Measurements from ENCODE around the gene KBTBD12. TPM values are rescaled to one million over a fixed set of nuclear protein-coding genes. Genes with fewer than 3 reads are reported as not detected.
"Not testable (repeated sequence)": the region's sequence is repeated elsewhere in the genome, so short reads cannot be mapped to it uniquely, and the experiment has no call there.

The KBTBD12 gene
- total RNA-seq, result not detected

- Mint-ChIP-seq H3K4me1 (peaks cover 2% of the 10 kb centered on the region), H3K9me3 (peaks cover 5% of the 10 kb centered on the region), H3K36me3 (ENCODE audit: low read depth) (no peaks in the 10 kb centered on the region), H3K4me3 (no peak within 1 kb of the TSS), H3K27ac (no peak within 1 kb of the TSS), H3K27me3 (peaks cover 48% of the 10 kb centered on the region)
- no peak for DNase-seq
- POLR2A ChIA-PET, result no interaction called here
- CTCF ChIA-PET, result interaction anchor here (1.3 kb wide), 1 partner anchor 340 kb away, joined by 3 read pairs; no protein-coding TSS in a partner anchor
Observed at GRCh38 chr3:127915115-127915936, at the start of gene KBTBD12. KBTBD12 (plus strand) TSS chr3:127915232; CDS start chr3:127923062, 7,830 bp downstream.

- Mint-ChIP-seq H3K4me1 (peaks cover 10% of the 10 kb centered on the region), H3K9me3 (no peaks in the 10 kb centered on the region), H3K36me3 (ENCODE audit: low read depth) (no peaks in the 10 kb centered on the region), H3K4me3 (no peak overlapping the region), H3K27me3 (peaks cover 25% of the 10 kb centered on the region), H3K27ac (no peak overlapping the region)
- DNase-seq, result no peak
- ChIA-PET POLR2A (no interaction called here), CTCF (no interaction called here)
Observed at GRCh38 chr3:127865941-127866340, 49.1 kb upstream of the KBTBD12 start.

- Mint-ChIP-seq H3K4me3 (no peak overlapping the region), H3K9me3 (no peaks in the 10 kb centered on the region), H3K27me3 (peaks cover 26% of the 10 kb centered on the region), H3K27ac (no peak overlapping the region), H3K4me1 (peaks cover 10% of the 10 kb centered on the region), H3K36me3 (ENCODE audit: low read depth) (no peaks in the 10 kb centered on the region)
- ChIA-PET POLR2A (no interaction called here), CTCF (no interaction called here)
- DNase-seq, result no peak
Observed at GRCh38 chr3:127867412-127867811, 47.6 kb upstream of the KBTBD12 start.

- H3K4me3 Mint-ChIP-seq, result no peak overlapping the region
- peaks cover 10% of the 10 kb centered on the region for H3K4me1 Mint-ChIP-seq
- H3K9me3 Mint-ChIP-seq, result no peaks in the 10 kb centered on the region
- CTCF ChIA-PET, result no interaction called here
- no peaks in the 10 kb centered on the region for H3K36me3 Mint-ChIP-seq (ENCODE audit: low read depth)
- DNase-seq, result no peak
- peaks cover 26% of the 10 kb centered on the region for H3K27me3 Mint-ChIP-seq
- H3K27ac Mint-ChIP-seq, result no peak overlapping the region
- POLR2A ChIA-PET, result no interaction called here
Observed at GRCh38 chr3:127867986-127868385, 47.0 kb upstream of the KBTBD12 start.

- POLR2A ChIA-PET, result no interaction called here
- CTCF ChIA-PET, result interaction anchor here (0.6 kb wide), 1 partner anchor 1986 kb away, joined by 3 read pairs; no protein-coding TSS in a partner anchor
- peaks cover 23% of the 10 kb centered on the region for H3K27me3 Mint-ChIP-seq
- H3K27ac Mint-ChIP-seq, result no peak overlapping the region
- H3K36me3 Mint-ChIP-seq (ENCODE audit: low read depth), result no peaks in the 10 kb centered on the region
- H3K4me1 Mint-ChIP-seq, result peaks cover 10% of the 10 kb centered on the region
- H3K9me3 Mint-ChIP-seq, result no peaks in the 10 kb centered on the region
- no peak overlapping the region for H3K4me3 Mint-ChIP-seq
- no peak for DNase-seq
Observed at GRCh38 chr3:127870156-127870555, 44.9 kb upstream of the KBTBD12 start.

GRCh38 chr3:127874097-127874496 is 40.9 kb upstream of the KBTBD12 start:
- H3K4me1 Mint-ChIP-seq; POLR2A ChIA-PET; DNase-seq; H3K4me3 Mint-ChIP-seq; H3K9me3 Mint-ChIP-seq; CTCF ChIA-PET; H3K36me3 Mint-ChIP-seq (ENCODE audit: low read depth); H3K27ac Mint-ChIP-seq: not testable (repeated sequence)
- H3K27me3 Mint-ChIP-seq, result peaks cover 22% of the 10 kb centered on the region

- ChIA-PET CTCF (no interaction called here), POLR2A (no interaction called here)
- no peak for DNase-seq
- peaks cover 12% of the 10 kb centered on the region for H3K27me3 Mint-ChIP-seq
- H3K4me3 Mint-ChIP-seq, result no peak overlapping the region
- H3K27ac Mint-ChIP-seq, result no peak overlapping the region
- H3K4me1 Mint-ChIP-seq, result no peaks in the 10 kb centered on the region
- H3K36me3 Mint-ChIP-seq (ENCODE audit: low read depth), result no peaks in the 10 kb centered on the region
- H3K9me3 Mint-ChIP-seq, result no peaks in the 10 kb centered on the region
Observed at GRCh38 chr3:127881586-127881985, 33.4 kb upstream of the KBTBD12 start.

- Mint-ChIP-seq H3K4me1 (peaks cover 3% of the 10 kb centered on the region), H3K27ac (no peak overlapping the region), H3K9me3 (peaks cover 4% of the 10 kb centered on the region), H3K27me3 (peaks cover 6% of the 10 kb centered on the region), H3K36me3 (ENCODE audit: low read depth) (no peaks in the 10 kb centered on the region), H3K4me3 (no peak overlapping the region)
- ChIA-PET POLR2A (no interaction called here), CTCF (no interaction called here)
- no peak for DNase-seq
Observed at GRCh38 chr3:127884041-127884440, 31.0 kb upstream of the KBTBD12 start.

- POLR2A ChIA-PET, result no interaction called here
- H3K4me3 Mint-ChIP-seq, result no peak overlapping the region
- no peak overlapping the region for H3K27ac Mint-ChIP-seq
- peaks cover 18% of the 10 kb centered on the region for H3K9me3 Mint-ChIP-seq
- CTCF ChIA-PET, result no interaction called here
- peaks cover 14% of the 10 kb centered on the region for H3K36me3 Mint-ChIP-seq (ENCODE audit: low read depth)
- H3K4me1 Mint-ChIP-seq, result peaks cover 15% of the 10 kb centered on the region
- peaks cover 4% of the 10 kb centered on the region for H3K27me3 Mint-ChIP-seq
- no peak for DNase-seq
Observed at GRCh38 chr3:127886231-127886955, 28.6 kb upstream of the KBTBD12 start.

GRCh38 chr3:127886956-127887231 is 28.1 kb upstream of the KBTBD12 start:
- no peak for DNase-seq
- H3K27ac Mint-ChIP-seq, result no peak overlapping the region
- no peak overlapping the region for H3K4me3 Mint-ChIP-seq
- H3K36me3 Mint-ChIP-seq (ENCODE audit: low read depth), result peaks cover 16% of the 10 kb centered on the region
- peaks cover 15% of the 10 kb centered on the region for H3K4me1 Mint-ChIP-seq
- H3K9me3 Mint-ChIP-seq, result peaks cover 19% of the 10 kb centered on the region
- CTCF ChIA-PET, result no interaction called here
- H3K27me3 Mint-ChIP-seq, result peaks cover 3% of the 10 kb centered on the region
- POLR2A ChIA-PET, result no interaction called here

GRCh38 chr3:127887321-127887720 is 27.7 kb upstream of the KBTBD12 start:
- H3K27ac Mint-ChIP-seq, result no peak overlapping the region
- peaks cover 17% of the 10 kb centered on the region for H3K4me1 Mint-ChIP-seq
- CTCF ChIA-PET, result no interaction called here
- peaks cover 24% of the 10 kb centered on the region for H3K9me3 Mint-ChIP-seq
- no peak overlapping the region for H3K4me3 Mint-ChIP-seq
- H3K27me3 Mint-ChIP-seq, result peaks cover 2% of the 10 kb centered on the region
- POLR2A ChIA-PET, result no interaction called here
- no peak for DNase-seq
- peaks cover 19% of the 10 kb centered on the region for H3K36me3 Mint-ChIP-seq (ENCODE audit: low read depth)

GRCh38 chr3:127888156-127888555 is 26.9 kb upstream of the KBTBD12 start:
- no peak for DNase-seq
- POLR2A ChIA-PET, result no interaction called here
- CTCF ChIA-PET, result no interaction called here
- H3K4me1 Mint-ChIP-seq, result peaks cover 17% of the 10 kb centered on the region
- H3K9me3 Mint-ChIP-seq, result peaks cover 29% of the 10 kb centered on the region
- H3K27ac Mint-ChIP-seq, result no peak overlapping the region
- H3K4me3 Mint-ChIP-seq, result no peak overlapping the region
- peaks cover 24% of the 10 kb centered on the region for H3K36me3 Mint-ChIP-seq (ENCODE audit: low read depth)
- no peaks in the 10 kb centered on the region for H3K27me3 Mint-ChIP-seq

- no peak for DNase-seq
- Mint-ChIP-seq H3K27ac (no peak overlapping the region), H3K4me3 (no peak overlapping the region), H3K4me1 (peaks cover 17% of the 10 kb centered on the region), H3K27me3 (no peaks in the 10 kb centered on the region), H3K36me3 (ENCODE audit: low read depth) (peaks cover 24% of the 10 kb centered on the region), H3K9me3 (peaks cover 29% of the 10 kb centered on the region)
- CTCF ChIA-PET, result no interaction called here
- POLR2A ChIA-PET, result no interaction called here
Observed at GRCh38 chr3:127888564-127889107, 26.4 kb upstream of the KBTBD12 start.

- no peak for DNase-seq
- H3K4me3 Mint-ChIP-seq, result no peak overlapping the region
- CTCF ChIA-PET, result no interaction called here
Observed at GRCh38 chr3:127889461-127889863, 25.6 kb upstream of the KBTBD12 start.

More at GRCh38 chr3:127889461-127889863, 25.6 kb upstream of the KBTBD12 start:
- POLR2A ChIA-PET, result no interaction called here
- Mint-ChIP-seq H3K27ac (no peak overlapping the region), H3K9me3 (peaks cover 29% of the 10 kb centered on the region), H3K36me3 (ENCODE audit: low read depth) (peaks cover 24% of the 10 kb centered on the region), H3K27me3 (no peaks in the 10 kb centered on the region), H3K4me1 (peaks cover 17% of the 10 kb centered on the region)

Data from activated CD4-positive, alpha-beta memory T cell treated with anti-CD3 and anti-CD28 coated beads, Interleukin-2, amount 10 ng/mL, durations not matched to agents 7 days and 5 days (primary cell).